Keratinocyte (primary cell): ENCODE measurements around the gene ARHGAP4. TPM values are rescaled to one million over a fixed set of nuclear protein-coding genes. Genes with fewer than 3 reads are reported as not detected.

Experiments used
- DNase-seq: peaks from one replicate; pipeline ENCODE4 v3.0.0-alpha.2; 2011; ENCODE audit warnings: low read depth, missing footprints, low spot score
- FAIRE-seq: peaks from 2 replicates; lab custom pipeline; 2011; peaks lifted over from hg19 to GRCh38; lab: Jason Lieb, UNC
- H2AFZ ChIP-seq: 2 replicates; pipeline ENCODE4 v1.6.0; 2012; ENCODE audit warnings: low read length, control low read depth, inconsistent platforms; ENCODE audit not compliant: control insufficient read depth
- H3K27ac ChIP-seq: 2 replicates; pipeline ENCODE4 v1.5.1; 2011; ENCODE audit warnings: low read length; ENCODE audit not compliant: control insufficient read depth, insufficient read depth
- H3K27me3 ChIP-seq: 3 replicates; pipeline ENCODE4 v1.6.0; 2011; ENCODE audit warnings: low read length; ENCODE audit not compliant: control insufficient read depth, insufficient read depth; ENCODE audit errors: extremely low read depth
- H3K36me3 ChIP-seq, 2 experiments: 2 replicates in 1 of 2; 3 replicates in 1 of 2; pipeline ENCODE4 v1.5.1; 2011; ENCODE audit warnings: low read length in 2 of 2, mild to moderate bottlenecking in 1 of 2; ENCODE audit not compliant: control insufficient read depth in 2 of 2, insufficient read depth in 2 of 2; ENCODE audit errors: extremely low read depth in 1 of 2
- H3K4me1 ChIP-seq: 3 replicates; pipeline ENCODE4 v1.5.1; 2011; ENCODE audit warnings: low read length; ENCODE audit not compliant: control insufficient read depth, insufficient read depth; ENCODE audit errors: extremely low read depth
- H3K4me2 ChIP-seq: 3 replicates; pipeline ENCODE4 v1.6.0; 2011; ENCODE audit warnings: low read depth, low read length; ENCODE audit not compliant: control insufficient read depth, insufficient read depth; ENCODE audit errors: extremely low read depth
- H3K4me3 ChIP-seq, 3 experiments: fragments of 200-600 bp in 1 of 3; sonication (generic) in 1 of 3; 2 replicates in 2 of 3; 3 replicates in 1 of 3; pipeline ENCODE4 v1.5.1; 2011 to 2016; ENCODE audit warnings: low read length in 3 of 3, mild to moderate bottlenecking in 3 of 3, control low read depth in 2 of 3, inconsistent platforms in 1 of 3, low read depth in 1 of 3, mixed read lengths in 1 of 3, mixed run types in 1 of 3, moderate library complexity in 1 of 3; ENCODE audit not compliant: control insufficient read depth in 2 of 3, insufficient read depth in 2 of 3; ENCODE audit errors: extremely low read depth in 1 of 3
- H3K79me2 ChIP-seq: 2 replicates; pipeline ENCODE4 v1.6.0; 2012; ENCODE audit warnings: low read length; ENCODE audit not compliant: control insufficient read depth, insufficient read depth
- H3K9ac ChIP-seq: 3 replicates; pipeline ENCODE4 v1.6.0; 2011; ENCODE audit warnings: low read length; ENCODE audit not compliant: control insufficient read depth, insufficient read depth; ENCODE audit errors: extremely low read depth
- H3K9me1 ChIP-seq: 3 replicates; pipeline ENCODE4 v1.6.0; 2011; ENCODE audit warnings: low read length; ENCODE audit not compliant: control insufficient read depth, insufficient read depth; ENCODE audit errors: extremely low read depth
- H3K9me3 ChIP-seq: 2 replicates; pipeline ENCODE4 v1.5.1; 2012; ENCODE audit warnings: low read depth, low read length; ENCODE audit not compliant: control insufficient read depth
- H4K20me1 ChIP-seq: 3 replicates; pipeline ENCODE4 v1.6.0; 2011; ENCODE audit warnings: low read length; ENCODE audit not compliant: control insufficient read depth, insufficient read depth; ENCODE audit errors: extremely low read depth
- EZH2 ChIP-seq: IDR thresholded peaks from one replicate; pipeline ENCODE4 v1.6.1; 2012; ENCODE audit warnings: inconsistent platforms, mild to moderate bottlenecking, low read length, moderate library complexity
- dilution Hi-C: fragments of 300-500 bp; cut with MboI; formaldehyde crosslinking; loops from one replicate; pipeline ENCODE4 v1.7.0; 2020; ENCODE audit warnings: low sequenced_read_pairs; ENCODE audit not compliant: extremely low pct_ligation_motif_present
- polyA plus RNA-seq, 5 experiments: library from polyadenylated mRNA; depleted of rRNA in 3 of 5; stranded (reverse) in 3 of 5; stranded (forward) in 1 of 5; unstranded in 1 of 5; fragments of >200 nt; gene quantifications; 1 replicate in 1 of 5; 2 replicates in 3 of 5; 3 replicates in 1 of 5; pipeline versions ENCODE4 v1.2.1 to v1.2.3, GENCODE V29; 2011 to 2012; ENCODE audit warnings: missing spikeins in 2 of 5, low read depth in 1 of 5, low replicate concordance in 1 of 5
- TF ChIP-seq, protein P1 (sequence below), 3 experiments: IDR thresholded peaks in 1 of 3; conservative IDR thresholded peaks in 1 of 3; optimal IDR thresholded peaks in 1 of 3; 2 replicates in 2 of 3; 3 replicates in 1 of 3; pipeline versions ENCODE3 to v1.5.1; 2011; ENCODE audit warnings: low read length in 3 of 3, mild to moderate bottlenecking in 3 of 3, moderate library complexity in 2 of 3, control low read depth in 1 of 3, inconsistent platforms in 1 of 3; ENCODE audit not compliant: insufficient read depth in 2 of 3; ENCODE audit errors: extremely low read depth in 1 of 3

Gene ARHGAP4
- polyA plus RNA-seq, 1 donor (not counting 4 experiments of a cell fraction or from before 2014, with no cell fraction given), result 0.35 TPM

DNA sequence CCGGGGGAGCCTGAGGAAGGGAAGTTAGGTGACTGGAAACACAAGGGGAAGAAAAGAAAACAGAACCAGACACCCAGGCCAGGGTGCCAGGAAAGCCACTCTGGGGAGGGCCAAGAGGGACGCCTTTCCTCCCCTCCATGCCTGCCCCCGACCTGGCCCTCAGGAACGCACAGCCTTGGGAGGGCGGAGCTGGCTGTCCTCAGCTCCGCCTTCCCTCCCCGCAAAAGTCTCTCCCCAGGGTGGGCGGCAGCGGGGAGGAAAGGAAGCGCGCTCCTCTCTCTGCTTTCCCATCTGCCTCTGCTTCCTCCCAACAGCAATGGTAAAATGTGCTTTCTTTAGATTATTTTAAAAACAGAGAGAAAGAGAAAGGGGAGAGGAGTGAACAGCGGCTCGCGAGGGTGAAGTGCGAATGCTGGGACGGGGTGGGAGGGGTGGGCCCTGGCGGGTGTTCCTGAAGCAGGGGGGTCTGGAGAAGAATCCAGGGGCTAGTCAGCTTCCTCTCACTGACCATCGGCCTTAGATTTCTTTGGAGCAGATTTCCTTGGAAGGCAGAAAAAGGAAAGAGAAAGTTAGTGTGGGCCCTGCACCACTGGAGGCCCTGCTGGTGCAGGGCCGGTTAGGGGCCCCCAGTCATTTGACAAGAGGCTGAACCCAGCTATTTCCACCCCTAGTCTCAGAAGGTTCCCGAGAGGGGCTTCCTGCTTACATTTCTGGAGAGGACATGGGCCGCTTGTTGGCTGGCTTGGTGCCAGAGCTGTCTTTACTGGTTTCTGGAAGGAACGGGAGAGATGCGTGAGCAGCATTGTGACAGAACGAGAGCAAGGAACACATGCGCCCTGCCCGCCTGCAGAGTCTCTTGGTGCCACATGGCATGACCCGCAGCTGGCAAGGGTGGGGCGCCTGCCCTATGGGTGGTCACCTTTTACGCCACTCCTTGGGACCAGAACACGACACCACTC is 23.1 kb upstream of the ARHGAP4 start:
- TF ChIP-seq, protein P1, sequence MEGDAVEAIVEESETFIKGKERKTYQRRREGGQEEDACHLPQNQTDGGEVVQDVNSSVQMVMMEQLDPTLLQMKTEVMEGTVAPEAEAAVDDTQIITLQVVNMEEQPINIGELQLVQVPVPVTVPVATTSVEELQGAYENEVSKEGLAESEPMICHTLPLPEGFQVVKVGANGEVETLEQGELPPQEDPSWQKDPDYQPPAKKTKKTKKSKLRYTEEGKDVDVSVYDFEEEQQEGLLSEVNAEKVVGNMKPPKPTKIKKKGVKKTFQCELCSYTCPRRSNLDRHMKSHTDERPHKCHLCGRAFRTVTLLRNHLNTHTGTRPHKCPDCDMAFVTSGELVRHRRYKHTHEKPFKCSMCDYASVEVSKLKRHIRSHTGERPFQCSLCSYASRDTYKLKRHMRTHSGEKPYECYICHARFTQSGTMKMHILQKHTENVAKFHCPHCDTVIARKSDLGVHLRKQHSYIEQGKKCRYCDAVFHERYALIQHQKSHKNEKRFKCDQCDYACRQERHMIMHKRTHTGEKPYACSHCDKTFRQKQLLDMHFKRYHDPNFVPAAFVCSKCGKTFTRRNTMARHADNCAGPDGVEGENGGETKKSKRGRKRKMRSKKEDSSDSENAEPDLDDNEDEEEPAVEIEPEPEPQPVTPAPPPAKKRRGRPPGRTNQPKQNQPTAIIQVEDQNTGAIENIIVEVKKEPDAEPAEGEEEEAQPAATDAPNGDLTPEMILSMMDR (optimal IDR thresholded peaks at IDR 0.05 in 1 of 3, IDR thresholded peaks at IDR 0.05 in 1 of 3, conservative IDR thresholded peaks at IDR 0.05 in 1 of 3; ENCODE audit: extremely low read depth in 1 of 3, insufficient read depth in 2 of 3, low read length in 3 of 3), result no peak
- TF ChIP-seq EZH2, result no peak
- H3K4me1 ChIP-seq, result no peaks in the 10 kb centered on the region
- no peaks in the 10 kb centered on the region for H3K9me1 ChIP-seq
- H3K4me3 ChIP-seq, result no peak overlapping the region
- H3K36me3 ChIP-seq, result peaks cover 17 to 27% of the 10 kb centered on the region in 2 experiments
- no peaks in the 10 kb centered on the region for H3K79me2 ChIP-seq
- no peaks in the 10 kb centered on the region for H3K27me3 ChIP-seq
- dilution Hi-C loops, result no loop called here
- no peak overlapping the region for H3K27ac ChIP-seq
- no peak for DNase-seq
- no peak overlapping the region for H3K9ac ChIP-seq
- no peak overlapping the region for H3K4me2 ChIP-seq
- no peaks in the 10 kb centered on the region for H3K9me3 ChIP-seq
- FAIRE-seq, result no peak
- H4K20me1 ChIP-seq, result no peaks in the 10 kb centered on the region
- H2AFZ ChIP-seq, result no peak overlapping the region

DNA sequence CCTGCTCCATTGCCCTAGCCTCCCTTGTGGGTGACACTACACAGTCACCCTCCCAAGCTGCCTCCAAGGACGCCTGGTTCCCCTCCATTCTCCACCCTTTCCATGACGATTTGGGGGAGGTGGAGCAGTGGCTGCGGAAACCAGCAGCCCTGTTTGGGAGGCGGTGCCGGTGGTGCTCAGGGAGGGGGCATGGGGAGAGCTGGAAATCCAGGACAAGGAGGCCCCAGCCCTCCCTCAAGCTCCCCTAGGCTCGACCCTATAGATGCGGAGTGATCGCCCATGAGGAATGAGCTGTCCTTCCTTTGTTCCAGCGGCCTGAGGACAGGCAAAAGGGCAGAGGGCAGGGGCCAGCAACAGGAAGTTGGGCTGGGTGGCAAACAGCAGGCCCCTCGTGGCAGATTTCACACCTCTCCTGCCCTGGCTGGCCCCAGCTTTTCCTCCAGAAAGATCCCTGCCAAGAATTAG is 22.0 kb upstream of the ARHGAP4 start:
- Histone ChIP-seq H3K9me3 (no peaks in the 10 kb centered on the region), H3K79me2 (no peaks in the 10 kb centered on the region), H3K4me3 (no peak overlapping the region), H3K9me1 (no peaks in the 10 kb centered on the region), H3K9ac (no peak overlapping the region), H3K4me2 (no peak overlapping the region), H3K4me1 (no peaks in the 10 kb centered on the region), H3K36me3 (peaks cover 9 to 24% of the 10 kb centered on the region in 2 experiments), H2AFZ (no peak overlapping the region), H3K27me3 (no peaks in the 10 kb centered on the region), H3K27ac (no peak overlapping the region), H4K20me1 (no peaks in the 10 kb centered on the region)
- FAIRE-seq (no peak), DNase-seq (no peak)
- TF ChIP-seq EZH2, result no peak
- TF ChIP-seq, protein P1 (optimal IDR thresholded peaks at IDR 0.05 in 1 of 3, IDR thresholded peaks at IDR 0.05 in 1 of 3, conservative IDR thresholded peaks at IDR 0.05 in 1 of 3; ENCODE audit: extremely low read depth in 1 of 3, insufficient read depth in 2 of 3, low read length in 3 of 3), result no peak
- dilution Hi-C loops, result no loop called here
